KG1 (cell line): ENCODE results near the gene PUS7.
"Not testable (repeated sequence)": the region's sequence is repeated elsewhere in the genome, so short reads cannot be mapped to it uniquely, and the experiment has no call there.

ENCODE experiments used
- DNase-seq: peaks from one replicate; lab custom pipeline; 2025; lab: John Stamatoyannopoulos, UW

The PUS7 gene, protein sequence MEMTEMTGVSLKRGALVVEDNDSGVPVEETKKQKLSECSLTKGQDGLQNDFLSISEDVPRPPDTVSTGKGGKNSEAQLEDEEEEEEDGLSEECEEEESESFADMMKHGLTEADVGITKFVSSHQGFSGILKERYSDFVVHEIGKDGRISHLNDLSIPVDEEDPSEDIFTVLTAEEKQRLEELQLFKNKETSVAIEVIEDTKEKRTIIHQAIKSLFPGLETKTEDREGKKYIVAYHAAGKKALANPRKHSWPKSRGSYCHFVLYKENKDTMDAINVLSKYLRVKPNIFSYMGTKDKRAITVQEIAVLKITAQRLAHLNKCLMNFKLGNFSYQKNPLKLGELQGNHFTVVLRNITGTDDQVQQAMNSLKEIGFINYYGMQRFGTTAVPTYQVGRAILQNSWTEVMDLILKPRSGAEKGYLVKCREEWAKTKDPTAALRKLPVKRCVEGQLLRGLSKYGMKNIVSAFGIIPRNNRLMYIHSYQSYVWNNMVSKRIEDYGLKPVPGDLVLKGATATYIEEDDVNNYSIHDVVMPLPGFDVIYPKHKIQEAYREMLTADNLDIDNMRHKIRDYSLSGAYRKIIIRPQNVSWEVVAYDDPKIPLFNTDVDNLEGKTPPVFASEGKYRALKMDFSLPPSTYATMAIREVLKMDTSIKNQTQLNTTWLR

GRCh38 chr7:105521717-105522463, at the start of gene PUS7:
Gene PUS7 (minus strand): TSS chr7:105522271. CDS start chr7:105508512, 13,759 bp downstream.
- DNase-seq = peak; percentile 31

DNA sequence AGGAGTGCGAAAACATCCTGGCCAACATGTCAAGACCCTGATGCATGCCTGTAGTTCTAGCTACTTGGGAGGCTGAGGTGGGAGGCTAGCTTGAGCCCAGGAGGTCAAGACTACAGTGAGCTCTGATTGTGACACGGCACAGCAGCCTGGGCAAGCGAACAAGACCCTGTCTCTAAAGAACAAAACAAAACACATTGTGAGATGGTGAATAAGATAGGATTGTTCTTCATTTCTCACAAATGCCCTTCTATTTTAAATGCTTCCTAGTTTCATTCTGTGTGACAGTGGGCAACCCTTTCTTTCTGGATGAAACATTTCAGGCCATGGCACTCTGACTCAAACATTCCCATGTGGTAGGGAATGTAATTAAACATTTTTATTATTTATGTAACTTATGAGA, 45.8 kb upstream of the PUS7 start:
- no peak for DNase-seq

- DNase-seq = no peak
These were observed 45.0 kb upstream of the PUS7 start for GRCh38 chr7:105567024-105567423.

GRCh38 chr7:105565190-105565589, 43.1 kb upstream of the PUS7 start:
- DNase-seq = no peak

DNA sequence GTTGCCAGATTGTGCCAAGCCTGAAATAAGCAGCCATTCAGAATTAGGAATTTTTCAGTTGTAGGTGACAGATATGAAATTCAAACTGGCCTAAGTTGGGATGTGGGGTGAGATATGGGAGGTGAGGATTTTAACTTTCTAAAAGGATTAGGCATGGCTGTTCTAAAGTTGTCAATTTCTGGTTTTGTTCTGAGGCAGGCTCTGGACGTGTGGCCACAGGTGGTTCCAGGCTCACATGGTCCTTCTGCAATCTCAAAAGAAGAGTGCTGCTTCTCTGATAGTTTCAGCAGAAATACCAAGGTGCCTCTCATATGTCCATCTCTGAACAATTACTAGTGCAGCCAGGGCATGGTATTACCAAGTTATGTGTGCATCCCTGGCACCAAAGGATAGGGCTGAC, 37.9 kb upstream of the PUS7 start:
- no peak for DNase-seq

- DNase-seq = no peak
These were observed 16.3 kb upstream of the PUS7 start for GRCh38 chr7:105538339-105538738.

- no peak for DNase-seq
These were observed 10.8 kb upstream of the PUS7 start for GRCh38 chr7:105532709-105533460.

DNA sequence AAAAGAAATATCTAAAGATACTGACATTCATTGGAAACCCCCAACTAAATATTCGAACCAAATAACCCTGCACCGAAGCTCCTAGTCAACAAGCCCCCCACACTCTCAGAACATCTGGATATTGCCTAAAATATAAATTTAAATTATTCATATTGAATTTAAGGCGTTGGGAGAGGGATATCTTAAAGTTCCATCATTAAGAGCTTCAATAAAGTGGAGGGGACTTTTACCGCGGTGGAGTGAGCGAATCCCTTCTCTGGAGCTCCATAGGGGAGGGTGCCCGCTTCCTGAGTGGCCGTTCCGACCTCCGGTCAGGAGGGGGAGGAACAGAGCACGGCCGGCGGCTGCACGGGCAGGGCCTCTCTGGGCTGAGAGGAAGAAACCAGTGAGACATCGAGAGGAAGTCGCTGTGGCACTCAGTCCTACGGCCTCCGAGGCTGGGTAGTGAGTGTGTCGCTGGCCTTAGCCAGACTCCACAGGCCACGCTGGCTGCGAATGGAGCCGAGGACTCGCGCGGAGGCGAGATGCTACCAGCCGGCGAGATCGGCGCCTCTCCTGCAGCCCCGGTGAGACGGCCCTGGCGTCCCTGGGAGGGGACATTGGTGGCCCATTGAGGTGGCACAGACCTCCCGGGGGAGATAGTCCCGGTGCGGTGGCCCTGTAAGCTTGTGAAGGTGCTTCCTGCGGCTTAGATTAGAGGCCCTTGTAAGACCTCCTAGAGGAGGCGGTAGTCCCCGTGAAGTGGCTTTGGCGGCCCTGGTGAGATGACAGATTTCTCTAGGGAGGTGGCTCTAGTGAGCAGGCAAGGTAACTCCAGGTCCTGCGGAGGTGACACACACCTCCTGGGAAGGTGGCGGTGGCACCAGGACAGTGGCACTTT, 10.0 kb upstream of the PUS7 start, which contains the start of gene RINT1:
RINT1 (plus strand) TSS at position 410 of the 880 bp plus-strand sequence; CDS start at position 525, 115 bp downstream.
- DNase-seq = peak; percentile 21

- no peak for DNase-seq
These were observed 8.5 kb upstream of the PUS7 start for GRCh38 chr7:105530546-105530945.

DNA sequence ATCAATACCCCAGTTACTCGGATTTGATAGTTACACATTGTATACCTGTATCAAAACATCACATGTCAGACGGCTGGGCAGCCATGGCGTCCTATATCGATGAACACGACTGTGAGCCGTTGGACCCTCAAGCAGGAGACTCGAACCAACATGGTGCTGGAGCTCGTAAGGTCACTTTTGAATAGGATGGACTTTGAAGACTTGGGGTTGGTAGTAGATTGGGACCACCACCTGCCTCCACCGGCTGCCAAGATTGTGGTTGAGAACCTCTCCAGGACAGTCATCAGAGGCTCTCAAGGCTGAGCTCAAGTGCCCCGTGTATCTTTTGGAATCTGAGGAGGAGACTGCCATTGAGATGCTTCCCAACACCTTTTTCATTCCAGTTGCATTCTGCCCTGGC, 8.1 kb upstream of the PUS7 start:
- DNase-seq = no peak

GRCh38 chr7:105527737-105528136, 5.7 kb upstream of the PUS7 start:
- DNase-seq = not testable (repeated sequence)

- no peak for DNase-seq
These were observed 2.8 kb upstream of the PUS7 start for GRCh38 chr7:105524840-105525239.

GRCh38 chr7:105524423-105524822, 2.4 kb upstream of the PUS7 start:
- DNase-seq = not testable (repeated sequence)

GRCh38 chr7:105521027-105521716, 899 bp downstream of the PUS7 start:
- peak; percentile 4 for DNase-seq

GRCh38 chr7:105520620-105521019, 1.5 kb downstream of the PUS7 start:
- not testable (repeated sequence) for DNase-seq

GRCh38 chr7:105519353-105519752, 2.7 kb downstream of the PUS7 start:
- no peak for DNase-seq

DNA sequence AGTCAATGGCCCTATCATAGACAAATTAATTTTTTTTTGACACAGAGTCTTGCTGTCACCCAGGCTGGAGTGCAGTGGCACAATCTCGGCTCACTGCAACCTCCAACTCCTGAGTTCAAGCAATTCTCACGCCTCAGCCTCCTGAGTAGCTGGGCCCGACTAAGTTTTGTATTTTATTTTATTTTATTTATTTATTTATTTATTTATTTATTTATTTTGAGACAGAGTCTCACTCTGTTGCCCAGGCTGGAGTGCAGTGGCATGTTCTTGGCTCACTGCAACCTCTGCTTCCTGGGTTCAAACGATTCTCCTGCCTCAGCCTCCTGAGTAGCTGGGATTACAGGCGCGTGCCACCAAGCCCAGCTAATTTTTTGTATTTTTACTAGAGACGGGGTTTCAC, 6.5 kb downstream of the PUS7 start:
- DNase-seq = not testable (repeated sequence)

DNA sequence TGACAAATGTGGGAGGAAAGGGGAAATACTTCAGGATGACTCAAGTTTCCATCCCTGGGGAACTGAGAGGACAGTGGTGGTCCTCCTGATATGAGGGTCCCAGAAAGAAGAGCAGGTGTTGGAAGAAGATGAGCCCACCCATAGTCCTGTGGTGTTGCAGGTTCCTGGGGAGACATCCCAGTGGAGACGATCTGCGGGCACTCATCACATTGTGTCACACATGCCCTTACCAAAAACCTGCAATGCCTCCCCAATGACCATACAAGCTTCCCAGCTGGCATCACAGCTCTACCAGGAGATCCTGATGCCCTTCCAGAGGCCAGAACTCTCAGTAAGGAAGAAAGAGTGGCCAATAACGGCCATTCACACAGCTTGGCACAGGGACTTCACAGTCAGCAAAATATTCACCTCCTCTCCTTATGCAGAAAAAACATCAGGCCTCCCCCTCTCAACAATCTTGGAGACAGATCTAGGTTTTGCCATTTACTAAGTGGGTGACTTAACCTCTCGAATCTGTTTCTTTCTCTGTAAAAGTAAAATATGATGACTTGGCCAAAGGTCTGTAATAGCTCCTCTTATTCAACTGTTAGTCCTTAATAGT, 9.0 kb downstream of the PUS7 start:
- DNase-seq = no peak

GRCh38 chr7:105512415-105512814, 9.7 kb downstream of the PUS7 start:
- DNase-seq = no peak

DNA sequence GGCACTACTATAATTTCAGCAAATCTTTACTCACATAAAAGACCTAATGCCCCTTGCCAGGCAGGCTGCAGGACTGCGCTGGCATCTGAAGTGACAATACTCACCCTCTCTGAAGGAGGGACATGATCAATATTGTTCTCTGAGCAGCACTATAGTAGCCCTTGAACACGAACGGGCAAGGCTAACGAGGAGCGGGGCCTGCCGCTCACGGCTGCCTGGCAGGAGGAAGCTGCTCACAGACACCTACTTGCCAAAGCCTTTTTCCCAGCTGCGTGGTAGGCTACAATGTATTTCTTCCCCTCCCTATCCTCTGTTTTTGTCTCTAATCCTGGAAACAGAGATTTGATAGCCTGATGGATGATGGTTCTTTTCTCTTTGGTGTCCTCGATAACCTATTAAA, 19.9 kb downstream of the PUS7 start:
- DNase-seq = no peak
